Kidney glomerular epithelial cell (primary cell): Measurements from ENCODE around the gene C20orf204.

Experiments used
- DNase-seq: peaks from one replicate; lab custom pipeline; 2025; lab: John Stamatoyannopoulos, UW

The C20orf204 gene

DNA sequence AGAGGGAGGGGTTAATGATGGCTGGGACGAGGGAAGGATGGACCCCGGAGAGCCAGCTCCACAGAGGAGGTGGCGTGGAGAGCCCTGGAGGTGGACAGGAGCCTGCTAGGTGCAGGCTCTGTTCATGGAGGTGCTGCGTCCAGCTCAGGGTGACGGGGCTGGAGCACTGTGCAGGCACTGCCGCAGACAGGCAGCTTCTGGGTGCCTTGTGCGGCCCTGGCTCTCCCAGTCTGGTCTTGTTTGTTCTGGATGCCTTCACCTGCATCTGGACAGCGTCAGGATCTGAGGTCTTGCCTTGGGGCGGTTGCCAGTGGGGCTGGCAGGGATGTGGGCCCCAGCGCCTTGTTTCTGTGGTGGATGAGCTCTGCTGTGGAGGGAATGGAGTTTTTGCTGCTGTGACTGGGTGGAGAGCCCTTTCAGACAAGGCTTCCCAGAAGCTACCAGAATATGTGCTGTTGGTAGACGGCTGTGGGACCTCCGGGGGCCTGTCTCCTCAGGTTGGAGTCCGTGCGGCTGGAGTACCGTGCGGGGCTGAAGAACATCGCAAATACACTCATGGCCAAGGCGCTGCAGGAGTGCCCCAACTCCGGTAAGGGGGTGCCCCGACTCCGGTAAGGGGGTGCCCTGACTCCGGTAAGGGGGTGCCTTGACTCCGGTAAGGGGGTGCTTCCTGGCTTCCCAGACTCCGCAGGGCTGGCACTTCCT is 7.8 kb upstream of the C20orf204 start:
- DNase-seq: no peak

DNA sequence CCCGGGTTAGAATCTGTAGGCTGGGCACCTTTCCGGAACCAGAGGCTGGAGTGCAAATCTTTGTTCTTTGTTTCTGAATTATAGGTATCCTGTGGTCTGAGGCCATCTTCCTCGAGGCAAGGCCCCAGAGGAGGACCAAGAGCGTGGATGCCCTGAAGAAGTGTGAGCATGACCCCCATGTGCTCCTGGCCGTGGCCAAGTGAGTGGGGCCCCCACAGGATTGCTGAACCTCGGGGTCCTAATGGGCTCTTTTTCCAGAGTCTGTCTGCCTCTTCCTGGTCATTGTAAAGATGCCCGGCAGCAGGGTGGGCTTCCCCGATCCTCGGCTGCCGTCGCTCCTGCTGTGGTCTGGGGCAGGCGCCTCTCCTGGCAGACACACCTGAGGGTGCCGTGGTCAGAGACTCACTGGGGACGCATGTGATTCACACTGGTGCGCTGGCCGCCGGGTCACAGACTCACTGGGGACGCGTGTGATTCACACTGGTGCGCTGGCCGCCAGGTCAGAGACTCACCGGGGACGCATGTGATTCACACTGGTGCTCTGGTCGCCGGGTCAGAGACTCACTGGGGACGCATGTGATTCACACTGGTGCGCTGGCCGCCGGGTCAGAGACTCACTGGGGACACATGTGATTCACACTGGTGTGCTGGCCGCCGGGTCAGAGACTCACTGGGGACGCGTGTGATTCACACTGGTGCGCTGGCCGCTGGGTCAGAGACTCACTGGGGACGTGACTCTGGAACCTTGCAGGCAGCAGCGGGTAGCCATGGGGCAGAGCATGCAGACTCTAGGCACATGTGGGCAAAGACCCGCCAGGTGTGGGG is 6.5 kb upstream of the C20orf204 start:
- no peak for DNase-seq

DNA sequence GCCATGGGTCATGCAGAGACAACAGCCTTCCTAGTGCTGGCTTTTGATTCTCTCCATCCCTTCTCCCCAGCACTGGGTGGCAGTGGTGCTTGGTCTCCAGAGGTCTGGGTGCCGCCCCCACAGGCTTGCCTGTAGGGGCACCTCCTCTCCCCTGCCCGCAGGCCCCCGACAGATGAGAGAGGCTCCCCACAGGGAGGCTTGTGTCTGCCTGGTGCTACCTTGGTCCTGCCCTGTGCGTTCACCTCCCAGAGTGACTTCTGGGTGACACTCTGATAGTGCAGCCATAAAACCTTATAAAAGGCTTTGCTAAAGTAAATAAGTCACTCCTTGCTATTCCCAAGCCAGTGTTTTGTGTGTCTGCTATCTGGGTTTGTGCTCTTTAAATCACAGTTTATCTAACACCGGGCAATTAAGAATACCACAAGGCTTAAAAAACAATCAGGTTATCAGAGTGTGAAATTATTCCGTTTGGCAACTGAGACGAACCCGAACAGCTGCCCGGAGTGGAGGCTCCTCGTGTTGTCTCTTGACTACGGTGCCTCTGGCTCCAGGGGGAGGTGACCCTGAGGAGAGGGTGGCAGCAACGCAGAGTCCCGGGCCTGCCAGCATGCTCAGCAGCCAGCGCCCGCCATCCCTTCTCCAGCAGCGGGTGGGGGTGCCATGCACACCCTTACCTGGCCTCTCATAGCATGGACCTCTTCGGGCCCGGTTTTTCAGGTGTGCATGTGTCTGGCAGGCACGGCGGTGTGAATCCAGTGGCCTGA is 5.4 kb upstream of the C20orf204 start:
- DNase-seq: no peak

DNA sequence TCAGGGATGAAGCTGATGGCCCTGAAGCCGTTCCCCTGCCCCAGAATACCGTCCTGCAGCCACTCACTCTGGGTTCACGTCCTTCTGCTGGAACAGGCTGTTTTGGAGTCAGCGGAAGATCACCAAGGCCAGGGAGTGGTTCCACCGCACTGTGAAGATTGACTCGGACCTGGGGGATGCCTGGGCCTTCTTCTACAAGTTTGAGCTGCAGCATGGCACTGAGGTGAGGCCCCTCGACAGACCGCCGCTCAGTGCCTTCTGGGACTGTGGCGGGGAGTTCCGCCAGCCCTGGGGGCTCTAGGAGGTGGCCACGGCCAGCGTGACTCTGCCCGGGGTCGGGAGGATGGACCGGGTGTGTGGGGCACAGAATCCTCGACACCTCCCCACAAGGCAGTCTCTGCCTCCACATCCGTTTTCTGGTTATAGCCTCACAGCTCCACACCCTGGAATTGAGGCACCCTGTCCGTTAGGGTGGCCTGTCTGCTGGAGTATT is 4.1 kb upstream of the C20orf204 start:
- no peak for DNase-seq

DNA sequence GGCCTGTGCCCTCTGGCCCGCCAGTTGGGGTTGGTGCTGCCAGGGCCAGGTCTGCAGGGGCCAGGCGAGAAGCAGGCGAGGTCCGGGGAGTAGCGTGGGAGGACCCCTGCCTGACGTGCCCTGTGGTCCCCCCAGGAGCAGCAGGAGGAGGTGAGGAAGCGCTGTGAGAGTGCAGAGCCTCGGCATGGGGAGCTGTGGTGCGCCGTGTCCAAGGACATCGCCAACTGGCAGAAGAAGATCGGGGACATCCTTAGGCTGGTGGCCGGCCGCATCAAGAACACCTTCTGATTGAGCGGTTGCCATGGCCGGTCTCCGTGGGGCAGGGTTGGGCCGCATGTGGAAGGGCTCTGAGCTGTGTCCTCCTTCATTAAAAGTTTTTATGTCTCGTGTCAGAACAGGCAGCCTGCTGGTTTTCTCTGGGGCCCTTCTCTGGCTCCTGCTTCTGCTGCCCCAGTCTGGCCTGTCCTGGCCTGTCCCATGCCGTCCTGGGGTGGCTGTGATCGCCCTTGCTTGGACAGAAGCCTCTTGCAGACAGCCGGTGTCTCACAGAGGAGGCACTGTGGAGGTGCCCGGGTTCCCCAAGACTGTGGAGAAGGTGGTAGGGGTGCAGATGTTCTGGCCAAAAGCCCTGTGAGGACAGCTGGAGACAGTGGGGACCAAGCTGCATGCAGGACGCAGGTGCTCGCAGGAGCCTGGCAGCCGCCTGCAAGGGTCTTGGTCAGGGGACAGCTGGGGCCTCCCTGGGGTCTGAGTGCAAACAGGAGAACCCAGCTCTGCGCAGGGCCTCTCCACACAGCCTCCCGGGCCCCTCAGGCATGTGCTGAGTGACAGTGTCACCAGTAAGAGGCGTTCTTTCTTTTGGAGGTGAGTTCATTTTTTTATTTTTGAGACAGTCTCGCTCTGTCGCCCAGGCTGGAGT is 3.0 kb upstream of the C20orf204 start:
- DNase-seq: no peak

DNA sequence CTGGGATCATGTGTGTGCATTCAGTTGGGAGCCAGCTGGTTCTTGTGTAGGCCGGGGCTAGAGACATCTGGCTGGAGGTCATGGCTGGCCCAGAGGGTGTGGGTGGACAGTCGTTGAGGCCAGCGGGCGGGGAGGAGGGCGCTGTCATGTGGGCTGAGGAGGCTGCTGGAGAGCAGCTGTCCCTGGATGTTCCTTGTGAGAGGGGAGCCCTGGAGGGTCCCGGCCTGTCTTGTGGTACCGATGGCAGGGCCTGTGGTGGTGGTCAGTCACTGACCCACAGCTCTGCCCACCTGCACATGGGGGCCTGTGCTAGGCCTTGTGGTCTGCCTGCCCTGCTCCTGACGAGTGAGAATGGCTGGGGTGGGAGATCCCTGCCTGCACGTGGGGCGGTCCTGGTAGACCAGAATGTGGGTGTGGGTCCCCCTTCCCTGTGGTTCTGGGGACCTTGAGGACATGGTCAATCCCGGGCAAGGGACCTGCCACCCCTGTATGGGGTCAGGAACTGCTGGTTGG is 1.9 kb upstream of the C20orf204 start:
- no peak for DNase-seq

DNA sequence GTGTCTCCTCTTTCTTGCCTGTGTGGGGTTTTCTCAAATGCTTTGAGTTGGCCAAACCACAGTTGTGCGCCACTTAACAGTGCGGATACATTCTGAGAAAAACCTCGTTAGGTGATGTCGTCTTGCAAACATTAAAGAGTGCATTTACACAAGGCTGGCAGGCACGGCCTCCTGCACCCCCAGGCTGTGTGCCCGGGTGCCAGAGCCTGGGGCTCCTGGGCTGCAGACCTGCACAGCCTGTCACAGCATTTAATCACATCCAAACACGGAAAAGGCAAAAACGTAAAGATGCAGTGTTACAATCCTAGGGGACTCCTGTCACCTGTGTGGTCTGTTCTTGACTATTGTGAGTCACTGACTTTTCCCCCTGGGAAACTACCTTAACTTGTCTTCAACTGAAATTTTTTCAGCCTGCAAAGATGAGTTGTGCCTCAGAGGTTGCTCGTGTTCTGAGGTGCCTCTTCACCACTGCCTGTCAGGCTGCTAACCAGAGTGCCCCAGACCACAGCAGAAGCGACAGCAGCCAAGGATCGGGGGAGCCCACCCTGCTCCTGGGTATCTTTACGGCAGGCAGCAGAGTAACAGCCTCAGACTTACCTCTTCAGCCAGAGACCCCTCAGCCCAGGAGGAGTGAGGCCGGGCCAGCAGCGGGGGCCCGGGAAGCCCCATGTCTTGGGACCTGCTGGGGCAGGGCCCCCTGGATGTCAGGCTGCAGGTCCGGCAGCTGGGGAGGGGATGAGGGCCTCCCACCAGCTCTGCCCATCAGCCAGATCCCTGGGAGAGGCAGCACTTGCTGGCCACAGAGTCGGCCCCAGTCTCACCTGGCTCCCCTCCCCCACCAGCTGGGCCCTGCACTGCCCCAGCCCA is 683 bp upstream of the C20orf204 start:
- no peak for DNase-seq

DNA sequence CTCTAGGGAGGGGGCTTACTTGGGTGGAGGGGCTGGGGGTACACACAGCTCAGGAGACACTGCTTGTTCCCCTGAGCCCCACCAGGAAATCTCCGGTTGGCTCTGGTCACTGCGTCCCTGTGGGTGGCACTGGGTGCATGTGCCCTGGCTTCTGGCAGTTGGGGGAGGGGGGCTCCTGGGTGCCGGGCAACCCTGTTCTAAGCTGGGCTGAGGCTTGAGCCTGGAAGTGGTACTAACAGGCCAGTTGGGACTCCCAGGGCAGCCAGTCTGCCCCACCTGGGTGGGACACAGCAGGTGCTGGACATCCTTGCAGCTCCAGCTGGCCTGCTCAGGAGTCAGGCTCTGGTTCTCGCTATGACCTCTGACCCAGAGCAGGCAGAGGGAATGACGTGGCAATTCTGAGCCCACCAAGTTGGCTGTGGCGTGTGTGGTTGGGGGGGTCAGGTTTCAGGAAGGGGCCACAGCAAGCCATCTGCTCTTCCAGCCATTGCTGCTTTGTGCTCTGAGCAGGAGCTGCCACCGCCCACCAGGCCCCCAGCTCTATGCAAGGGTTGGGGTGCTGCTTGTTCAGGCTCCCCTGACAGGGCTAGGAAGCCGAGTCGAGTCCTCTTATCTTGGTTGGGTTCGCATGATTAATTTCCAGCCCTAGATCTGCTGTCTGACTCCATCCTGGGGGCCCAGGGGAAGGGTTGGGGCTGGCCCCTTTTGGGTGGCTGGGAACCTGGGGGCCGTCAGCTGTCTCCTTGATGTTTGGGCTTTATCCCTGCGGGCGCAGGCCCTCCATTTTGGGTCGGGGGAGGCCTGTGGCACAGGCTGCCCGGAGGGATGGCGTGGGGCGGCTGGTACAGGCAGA is 590 bp downstream of the C20orf204 start:
- DNase-seq: no peak

DNA sequence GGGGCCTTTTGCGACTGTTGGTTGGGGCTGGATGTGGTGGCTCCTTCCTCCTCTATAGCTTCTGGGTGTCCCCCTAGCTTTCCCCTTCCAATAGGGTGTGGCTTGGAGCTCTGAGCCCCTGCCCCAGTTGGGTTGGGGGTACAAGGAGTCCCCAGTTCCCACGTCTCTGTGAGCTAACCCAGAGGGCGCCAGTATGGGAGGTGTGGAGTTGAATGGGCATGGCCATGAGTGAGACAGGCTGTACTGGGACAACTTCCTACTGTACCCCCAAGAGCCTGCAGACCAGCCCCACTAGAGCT is 1.2 kb downstream of the C20orf204 start:
- no peak for DNase-seq

DNA sequence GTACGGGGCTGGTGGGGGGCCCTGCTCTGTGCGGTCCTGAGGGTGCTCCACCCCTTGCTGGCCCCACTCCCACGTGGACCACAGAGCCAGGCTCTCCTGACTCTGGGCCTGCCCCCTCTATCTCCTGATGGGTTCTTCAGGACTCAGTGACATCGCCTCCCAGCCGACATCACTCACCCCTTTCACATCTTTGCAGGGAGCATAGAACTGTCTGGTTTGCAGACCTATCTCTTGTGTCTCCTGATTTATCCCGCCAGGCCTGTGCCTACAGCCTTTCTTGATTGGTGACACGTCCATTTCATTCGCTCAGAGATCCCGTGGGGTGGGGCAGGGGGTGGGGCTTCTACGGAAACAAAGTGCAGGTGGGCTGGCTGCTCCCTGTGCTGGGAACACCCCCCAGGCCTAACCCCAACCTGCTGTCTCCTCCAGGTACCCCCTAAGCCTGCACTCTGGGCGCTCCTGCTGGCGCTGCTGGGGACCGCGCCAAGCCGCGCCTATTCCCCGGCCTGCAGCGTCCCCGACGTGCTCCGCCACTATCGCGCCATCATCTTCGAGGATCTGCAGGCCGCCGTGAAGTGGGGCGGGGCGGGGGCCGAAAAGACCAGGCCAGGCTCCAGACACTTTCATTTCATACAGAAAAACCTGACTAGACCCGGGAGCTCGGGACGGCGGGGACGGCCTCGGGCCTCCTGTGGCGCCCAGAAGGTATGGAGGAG is 1.7 kb downstream of the C20orf204 start:
- DNase-seq: no peak

DNA sequence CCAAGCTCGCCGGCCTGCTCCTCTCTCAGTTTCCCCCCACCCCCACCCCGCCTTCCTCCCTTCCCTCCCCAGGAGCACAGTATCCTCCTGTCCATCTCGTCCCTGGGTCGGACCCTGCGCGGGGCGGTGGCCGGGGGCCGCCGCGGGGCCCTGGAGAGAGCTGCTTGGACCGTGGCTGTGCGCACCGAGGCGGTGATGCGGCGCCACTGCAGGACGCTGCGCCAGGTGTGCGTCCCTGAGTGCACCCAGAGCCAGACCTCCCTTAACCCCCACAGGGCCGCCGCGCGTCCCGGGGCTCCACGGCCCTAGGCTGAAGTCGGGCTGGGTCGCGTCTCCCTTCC is 2.2 kb downstream of the C20orf204 start:
- DNase-seq: no peak

DNA sequence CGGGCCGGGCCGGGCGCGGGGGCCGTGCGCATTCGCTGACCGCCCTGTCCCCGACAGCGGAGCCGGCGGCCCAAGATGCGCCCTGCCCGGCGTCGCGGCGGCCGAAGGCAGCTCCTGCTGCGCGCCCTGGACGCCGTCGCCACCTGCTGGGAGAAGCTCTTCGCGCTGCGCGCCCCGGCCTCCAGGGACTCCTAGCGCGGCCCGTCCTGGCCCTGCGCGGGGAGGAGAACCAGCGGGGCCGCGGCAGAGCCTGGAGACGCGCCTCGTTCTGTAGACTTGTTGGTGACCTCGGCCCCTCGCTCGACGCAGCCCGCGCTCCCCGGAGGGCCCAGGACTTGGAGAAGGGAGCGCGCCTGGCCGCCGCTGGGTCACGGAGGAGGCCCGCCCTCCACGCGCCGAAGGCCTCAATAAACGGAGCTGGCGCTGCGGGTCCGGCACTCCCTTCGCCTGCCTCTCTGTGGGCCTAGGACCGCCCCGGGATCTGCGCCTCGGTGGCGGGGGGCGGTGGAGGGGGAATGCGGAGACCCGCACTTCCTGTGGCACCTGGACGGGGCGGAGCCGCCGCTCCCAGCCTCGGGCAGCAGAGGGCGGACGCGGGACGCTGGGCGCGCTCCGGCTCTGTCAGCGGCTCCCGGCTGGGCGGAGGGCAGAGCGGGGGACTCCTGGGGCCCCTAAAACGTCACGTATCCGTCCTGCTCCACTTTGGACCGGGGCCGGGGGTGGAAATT is 2.7 kb downstream of the C20orf204 start:
- peak; percentile 41 for DNase-seq

DNA sequence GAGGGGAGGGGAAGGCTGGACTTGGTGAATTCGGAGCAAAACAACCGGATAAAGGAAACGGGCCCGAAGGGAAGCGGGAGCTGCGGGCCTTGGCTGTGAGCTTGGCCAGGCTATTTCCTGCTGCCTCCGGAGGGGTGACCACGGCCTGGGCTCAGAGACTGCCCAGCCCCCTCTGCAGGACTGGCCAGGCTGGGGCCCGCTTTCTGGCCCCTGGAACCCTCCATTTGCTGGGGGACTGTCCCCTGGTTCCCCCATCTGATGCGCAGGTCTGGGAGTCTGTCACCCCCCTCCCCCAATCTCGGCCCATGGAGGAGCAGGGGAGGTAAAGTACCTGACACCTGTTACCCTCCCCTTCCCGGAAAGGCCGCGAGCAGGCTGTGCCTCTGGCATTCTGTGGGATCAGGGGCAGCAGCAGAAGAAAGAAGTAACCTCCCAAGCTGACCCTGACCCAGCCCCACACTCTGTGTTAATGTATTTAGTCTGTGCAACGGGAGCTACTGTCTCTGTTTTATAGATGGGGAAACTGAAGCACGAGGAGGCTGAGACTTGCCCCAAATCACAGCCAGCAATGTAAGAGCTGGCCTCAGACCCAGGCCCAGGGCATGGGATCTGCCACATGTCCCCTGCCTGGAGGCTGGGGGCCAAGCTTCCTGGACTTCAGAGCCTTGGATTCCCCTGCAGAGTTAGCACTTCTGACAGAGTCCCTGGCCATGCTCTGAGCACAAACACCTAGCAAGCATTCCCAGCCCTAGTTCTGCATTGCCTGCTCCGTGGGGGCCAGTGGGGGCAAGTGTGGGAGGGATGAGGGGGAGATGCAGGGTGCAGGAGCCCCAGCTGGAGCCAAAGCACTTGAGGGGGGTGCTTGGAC is 3.5 kb downstream of the C20orf204 start:
- DNase-seq: no peak

DNA sequence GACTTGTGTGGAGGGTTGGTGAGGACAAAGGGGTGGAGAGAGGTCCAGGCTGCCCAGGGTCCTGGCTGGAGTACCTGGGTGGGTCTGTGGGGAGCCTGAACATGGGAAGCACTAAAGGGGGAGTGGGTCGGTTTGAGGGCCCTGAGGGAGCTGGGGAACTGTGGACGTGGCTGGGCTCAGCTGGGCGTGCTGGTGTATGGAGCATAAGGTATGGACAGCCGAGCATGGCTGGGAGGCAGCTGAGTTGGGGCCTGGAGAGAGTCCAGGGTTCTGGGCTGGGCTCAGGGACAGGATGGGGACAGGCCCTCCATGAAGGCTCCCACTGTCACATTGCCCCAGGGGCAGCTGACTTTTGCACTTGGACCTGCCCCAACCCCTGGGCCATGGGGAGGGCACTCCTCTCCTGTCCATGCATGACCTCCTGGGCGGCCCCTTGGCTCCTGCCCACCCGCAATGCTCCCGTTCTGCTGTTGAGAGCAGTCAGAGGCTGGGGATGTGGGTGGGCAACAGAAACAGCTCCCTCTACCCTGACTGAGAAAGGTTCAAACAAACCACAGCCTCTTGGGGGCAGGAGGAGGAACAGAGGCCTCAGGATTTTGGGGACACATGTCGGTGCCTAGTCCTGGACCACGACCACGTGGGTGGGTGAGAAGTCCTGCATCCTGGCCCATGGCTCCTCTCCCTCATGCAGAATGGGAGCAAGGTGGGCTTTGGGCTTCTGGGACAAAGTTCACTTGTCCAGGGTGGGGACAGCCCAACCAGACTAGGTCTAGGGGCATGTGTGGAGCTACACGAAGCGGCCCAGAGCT is 4.5 kb downstream of the C20orf204 start:
- no peak for DNase-seq

DNA sequence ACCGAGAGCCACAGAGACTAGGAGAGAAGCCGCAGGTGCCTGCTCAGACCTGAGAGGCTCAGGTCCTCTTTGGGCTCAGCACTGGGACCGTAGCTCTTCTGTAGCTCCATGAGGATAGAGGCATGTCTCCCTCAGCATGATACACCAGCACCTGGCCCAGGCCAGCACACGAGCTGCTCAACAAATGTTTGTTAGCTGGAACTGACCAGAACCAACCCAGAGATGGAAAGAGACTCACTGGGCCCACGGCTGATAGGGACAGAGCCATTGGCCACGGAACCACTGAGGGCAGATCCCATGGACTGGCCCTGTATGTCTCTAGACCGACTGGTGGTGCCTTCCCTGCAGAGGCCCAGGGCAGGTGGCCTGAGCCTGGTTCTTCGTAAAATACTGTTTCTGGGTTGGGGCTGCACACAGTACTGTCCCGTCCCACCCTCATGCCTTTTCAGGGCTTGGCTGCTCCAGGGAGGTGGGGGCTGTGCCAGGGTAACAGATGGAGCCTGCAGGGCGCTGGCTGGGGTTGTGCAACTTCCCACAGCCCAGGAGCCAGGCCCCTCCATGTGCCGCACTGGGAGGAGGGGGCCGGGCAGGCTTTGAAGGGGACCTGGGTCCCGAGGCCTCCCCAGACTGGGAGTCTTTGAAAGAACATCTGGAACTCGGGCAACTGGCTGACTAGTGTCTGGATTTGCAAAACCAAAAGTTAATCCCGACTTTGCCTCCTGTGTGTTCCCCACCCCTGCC is 5.2 kb downstream of the C20orf204 start:
- DNase-seq: no peak

DNA sequence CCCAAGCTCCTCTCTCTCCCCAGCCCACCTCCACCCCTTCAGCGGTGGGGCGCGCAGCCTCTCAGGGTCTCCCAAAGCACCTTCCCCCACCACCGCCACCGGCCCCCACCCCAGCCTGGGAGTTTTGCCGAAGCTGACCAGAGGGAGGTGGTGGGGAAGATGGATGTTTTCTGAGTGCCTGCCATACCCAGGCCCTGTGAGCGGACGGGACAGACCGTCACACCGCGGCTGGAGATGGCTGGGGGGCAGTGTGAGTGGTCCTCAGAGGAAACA is 5.7 kb downstream of the C20orf204 start:
- DNase-seq: no peak
